Trophoblast cell (in vitro differentiated cells and primary cell): ENCODE measurements around the gene LRRTM4.

Source experiments
- DNase-seq, 2 donors: peaks; one replicate each; pipeline ENCODE4 v3.0.0-alpha.2; 2016
- H2AFZ ChIP-seq: 2 replicates; pipeline ENCODE4 v1.6.1; 2013; ENCODE audit warnings: low read length, moderate library complexity, mild to moderate bottlenecking; ENCODE audit not compliant: insufficient read depth, poor library complexity
- H2AK5ac ChIP-seq: 2 replicates; pipeline ENCODE4 v1.6.1; 2013; ENCODE audit warnings: mild to moderate bottlenecking, low read length
- H2BK120ac ChIP-seq: 2 replicates; pipeline ENCODE4 v1.6.1; 2013; ENCODE audit warnings: low read length, mild to moderate bottlenecking, moderate library complexity; ENCODE audit not compliant: insufficient read depth, poor library complexity
- H2BK12ac ChIP-seq: 2 replicates; pipeline ENCODE4 v1.6.1; 2013; ENCODE audit warnings: mild to moderate bottlenecking, low read length, moderate library complexity
- H2BK5ac ChIP-seq: 2 replicates; pipeline ENCODE4 v1.6.1; 2013; ENCODE audit warnings: low read length, low read depth, moderate library complexity, mild to moderate bottlenecking; ENCODE audit not compliant: poor library complexity
- H3K14ac ChIP-seq: 2 replicates; pipeline ENCODE4 v1.6.1; 2013; ENCODE audit warnings: mild to moderate bottlenecking, low read length
- H3K18ac ChIP-seq: 2 replicates; pipeline ENCODE4 v1.6.1; 2013; ENCODE audit warnings: mild to moderate bottlenecking, low read length
- H3K23ac ChIP-seq: 2 replicates; pipeline ENCODE4 v1.6.1; 2013; ENCODE audit warnings: low read length
- H3K27ac ChIP-seq: 2 replicates; pipeline ENCODE4 v1.5.1; 2013; ENCODE audit warnings: low read depth, mild to moderate bottlenecking, inconsistent platforms, low read length, moderate library complexity
- H3K27me3 ChIP-seq: 2 replicates; pipeline ENCODE4 v1.6.1; 2013; ENCODE audit warnings: inconsistent platforms, mild to moderate bottlenecking, low read length, moderate library complexity; ENCODE audit not compliant: insufficient read depth
- H3K36me3 ChIP-seq, 2 experiments: 1 replicate in 1 of 2; 2 replicates in 1 of 2; pipeline ENCODE4 v1.6.1; 2013; ENCODE audit warnings: low read length in 2 of 2, mild to moderate bottlenecking in 2 of 2, moderate library complexity in 1 of 2; ENCODE audit not compliant: insufficient read depth in 2 of 2, control insufficient read depth in 1 of 2
- H3K4ac ChIP-seq: 2 replicates; pipeline ENCODE4 v1.6.1; 2013; ENCODE audit warnings: low read depth, mild to moderate bottlenecking, low read length, moderate library complexity
- H3K4me1 ChIP-seq, 2 experiments: 1 replicate in 1 of 2; 2 replicates in 1 of 2; pipeline ENCODE4 v1.6.1; 2013; ENCODE audit warnings: low read length in 2 of 2, mild to moderate bottlenecking in 2 of 2, moderate library complexity in 1 of 2; ENCODE audit not compliant: insufficient read depth in 2 of 2, control insufficient read depth in 1 of 2
- H3K4me2 ChIP-seq: 2 replicates; pipeline ENCODE4 v1.6.1; 2013; ENCODE audit warnings: inconsistent platforms, mild to moderate bottlenecking, low read length, moderate library complexity
- H3K4me3 ChIP-seq: 2 replicates; pipeline ENCODE4 v1.5.1; 2013; ENCODE audit warnings: mild to moderate bottlenecking, low read depth, low read length, inconsistent platforms
- H3K79me1 ChIP-seq: one replicate; pipeline ENCODE4 v1.6.1; 2013; ENCODE audit warnings: low read length
- H3K79me2 ChIP-seq: 2 replicates; pipeline ENCODE4 v1.6.1; 2013; ENCODE audit warnings: low read length, mild to moderate bottlenecking; ENCODE audit not compliant: control insufficient read depth, insufficient read depth, poor library complexity
- H3K9ac ChIP-seq: 2 replicates; pipeline ENCODE4 v1.6.1; 2013; ENCODE audit warnings: mild to moderate bottlenecking, low read length
- H3K9me3 ChIP-seq: 2 replicates; pipeline ENCODE4 v1.6.1; 2013; ENCODE audit warnings: low read depth, mild to moderate bottlenecking, control low read depth, inconsistent platforms, low read length; ENCODE audit not compliant: insufficient read depth
- H4K12ac ChIP-seq: 2 replicates; pipeline ENCODE4 v1.6.1; 2013; ENCODE audit warnings: low read depth, mild to moderate bottlenecking, low read length, moderate library complexity
- H4K8ac ChIP-seq: 2 replicates; pipeline ENCODE4 v1.6.1; 2013; ENCODE audit warnings: low read depth, mild to moderate bottlenecking, low read length, moderate library complexity
- H4K91ac ChIP-seq: one replicate; pipeline ENCODE4 v1.6.1; 2013; ENCODE audit warnings: low read depth, mild to moderate bottlenecking, low read length, moderate library complexity
- WGBS: extraction: QIAGEN DNeasy Blood & Tissue Kit; methylation state at CpG from one replicate; pipeline ENCODE4 v1.1.7; 2013; ENCODE audit warnings: missing lambda C conversion rate; ENCODE audit not compliant: insufficient read length, insufficient coverage; ENCODE audit errors: extremely low coverage; 5-methylcytosine and 5-hydroxymethylcytosine counted together

The LRRTM4 gene

DNA sequence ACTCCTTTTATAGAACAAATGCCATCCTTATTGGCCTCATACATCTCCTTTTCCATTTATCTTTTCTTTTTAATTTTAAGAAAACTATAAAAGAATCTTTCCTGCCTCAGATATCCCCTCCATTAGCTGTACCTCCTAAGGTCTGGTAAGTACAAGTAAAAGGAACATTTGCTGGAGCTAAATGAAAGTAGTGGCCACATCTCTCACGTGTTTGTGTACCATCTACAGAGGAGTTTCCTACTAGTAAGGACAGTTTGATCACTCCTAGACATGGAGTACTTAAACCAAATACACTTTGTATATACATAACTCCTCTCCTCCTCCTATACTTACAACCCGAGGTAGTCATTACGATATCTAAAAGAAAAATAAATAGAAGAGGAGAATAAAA, 504.8 kb downstream of the LRRTM4 start:
- no CpG with 5 or more reads among the region's 3 CpGs for WGBS
- no peak overlapping the region for H4K12ac ChIP-seq
- no peaks in the 10 kb centered on the region for H3K9me3 ChIP-seq
- no peaks in the 10 kb centered on the region for H3K4me1 ChIP-seq
- no peak overlapping the region for H3K27ac ChIP-seq
- H2AK5ac ChIP-seq: no peak overlapping the region
- no peaks in the 10 kb centered on the region for H3K27me3 ChIP-seq
- no peaks in the 10 kb centered on the region for H3K36me3 ChIP-seq
- H3K4me3 ChIP-seq: no peak overlapping the region
- H3K79me1 ChIP-seq: no peaks in the 10 kb centered on the region
- H3K18ac ChIP-seq: no peak overlapping the region
- H2BK5ac ChIP-seq: no peak overlapping the region
- no peak overlapping the region for H2BK12ac ChIP-seq
- no peak overlapping the region for H3K4me2 ChIP-seq
- DNase-seq: no peak
- no peak overlapping the region for H3K9ac ChIP-seq
- no peak overlapping the region for H2AFZ ChIP-seq
- H3K79me2 ChIP-seq: no peaks in the 10 kb centered on the region
- H3K14ac ChIP-seq: no peak overlapping the region
- no peak overlapping the region for H4K8ac ChIP-seq
- no peak overlapping the region for H3K4ac ChIP-seq
- no peak overlapping the region for H3K23ac ChIP-seq
- H2BK120ac ChIP-seq: no peak overlapping the region
- no peak overlapping the region for H4K91ac ChIP-seq

DNA sequence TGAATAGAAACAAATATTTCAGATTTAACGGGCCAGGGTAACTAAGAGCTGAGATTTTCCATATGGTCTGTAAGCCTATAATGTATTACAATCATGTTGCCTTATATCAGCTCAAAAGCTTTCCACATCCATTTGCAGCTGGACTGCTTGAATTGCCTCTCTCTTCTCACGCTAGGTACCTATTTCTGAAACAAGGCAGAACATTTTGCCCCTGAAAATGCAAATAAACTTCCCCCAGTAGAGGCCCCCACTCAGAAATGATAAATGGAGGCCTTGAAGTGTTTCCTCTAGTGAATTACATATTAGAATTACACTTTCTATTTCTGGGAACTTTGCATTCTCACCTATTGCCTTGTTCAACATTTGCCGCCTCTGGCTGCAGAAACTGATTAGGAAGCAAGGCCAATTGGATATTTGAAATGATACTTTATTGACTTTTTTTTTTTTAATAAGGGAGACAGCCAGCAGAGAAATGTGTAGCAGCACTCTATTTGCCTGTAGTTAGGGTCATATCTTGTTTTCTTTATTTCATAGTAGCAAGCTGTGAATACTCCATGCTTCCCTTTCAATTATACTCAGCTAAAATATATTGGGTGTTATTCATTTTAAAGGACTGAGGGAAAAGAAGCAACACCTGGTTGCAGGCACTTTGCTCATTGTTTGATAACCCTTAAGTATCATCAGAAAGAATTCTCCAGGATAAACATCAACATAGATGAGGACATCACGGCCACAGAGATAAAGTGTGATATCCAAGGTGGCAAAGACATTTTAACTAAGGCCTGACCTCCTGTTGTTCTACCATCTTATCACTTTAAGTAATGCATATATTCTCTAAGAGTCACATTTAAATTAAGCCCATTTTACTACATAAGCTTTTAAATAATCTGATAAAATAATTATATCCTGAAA, 505.5 kb downstream of the LRRTM4 start:
- Histone ChIP-seq H4K91ac (no peak overlapping the region), H2BK120ac (no peak overlapping the region), H3K9me3 (no peaks in the 10 kb centered on the region), H2AFZ (no peak overlapping the region), H2AK5ac (no peak overlapping the region), H4K8ac (no peak overlapping the region), H3K18ac (no peak overlapping the region), H3K9ac (no peak overlapping the region), H3K4me2 (no peak overlapping the region), H3K36me3 (no peaks in the 10 kb centered on the region), H3K4ac (no peak overlapping the region), H2BK5ac (no peak overlapping the region), H3K4me3 (no peak overlapping the region), H3K79me1 (no peaks in the 10 kb centered on the region), H3K79me2 (no peaks in the 10 kb centered on the region), H3K27ac (no peak overlapping the region), H3K14ac (no peak overlapping the region), H4K12ac (no peak overlapping the region), H3K27me3 (no peaks in the 10 kb centered on the region), H3K23ac (no peak overlapping the region), H3K4me1 (no peaks in the 10 kb centered on the region), H2BK12ac (no peak overlapping the region)
- no CpG with 5 or more reads among the region's 4 CpGs for WGBS
- DNase-seq: no peak

DNA sequence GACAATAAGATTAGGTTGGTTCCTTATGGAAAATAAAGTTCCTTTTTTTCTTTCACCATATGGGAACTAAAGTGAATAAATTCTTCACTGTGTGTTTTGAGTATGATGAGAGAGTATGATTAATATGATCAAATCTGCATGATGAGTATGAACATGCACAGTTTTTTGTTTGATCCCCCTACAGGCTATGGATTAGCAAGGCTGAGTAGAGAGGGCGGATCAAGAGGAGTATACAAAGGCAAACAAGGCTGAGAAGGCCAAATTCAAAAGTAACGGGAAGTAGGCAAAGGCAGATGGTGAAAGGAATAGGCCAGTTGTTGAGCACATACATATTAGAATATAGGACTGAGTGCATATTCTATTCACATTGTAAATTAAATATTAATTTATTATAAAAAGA, 508.2 kb downstream of the LRRTM4 start:
- no peak overlapping the region for H4K91ac ChIP-seq
- no peak overlapping the region for H3K27ac ChIP-seq

GRCh38 chr2:77013457-77013856, 508.7 kb downstream of the LRRTM4 start:
- no peak overlapping the region for H3K14ac ChIP-seq
- H3K9ac ChIP-seq: no peak overlapping the region
- H2BK120ac ChIP-seq: no peak overlapping the region
- no peak for DNase-seq
- no peak overlapping the region for H3K4ac ChIP-seq
- no peaks in the 10 kb centered on the region for H3K36me3 ChIP-seq
- no peak overlapping the region for H2AK5ac ChIP-seq
- H3K18ac ChIP-seq: no peak overlapping the region
- H4K12ac ChIP-seq: no peak overlapping the region
- H3K79me1 ChIP-seq: no peaks in the 10 kb centered on the region
- H2BK12ac ChIP-seq: no peak overlapping the region
- H3K27me3 ChIP-seq: no peaks in the 10 kb centered on the region
- H4K8ac ChIP-seq: no peak overlapping the region
- H2BK5ac ChIP-seq: no peak overlapping the region
- no peaks in the 10 kb centered on the region for H3K4me1 ChIP-seq
- H3K27ac ChIP-seq: no peak overlapping the region
- H3K4me2 ChIP-seq: no peak overlapping the region
- H3K79me2 ChIP-seq: no peaks in the 10 kb centered on the region
- H3K9me3 ChIP-seq: no peaks in the 10 kb centered on the region
- no peak overlapping the region for H3K23ac ChIP-seq
- no peak overlapping the region for H2AFZ ChIP-seq
- H3K4me3 ChIP-seq: no peak overlapping the region
- WGBS: no CpG with 5 or more reads among the region's 2 CpGs
- H4K91ac ChIP-seq: no peak overlapping the region

More for the DNA sequence above, 508.2 kb downstream of the LRRTM4 start:
- H2BK5ac ChIP-seq: no peak overlapping the region
- H3K4ac ChIP-seq: no peak overlapping the region
- H3K9me3 ChIP-seq: no peaks in the 10 kb centered on the region
- no peak overlapping the region for H3K4me3 ChIP-seq
- no peak overlapping the region for H3K4me2 ChIP-seq
- H3K79me1 ChIP-seq: no peaks in the 10 kb centered on the region
- H3K23ac ChIP-seq: no peak overlapping the region
- H4K12ac ChIP-seq: no peak overlapping the region
- no peaks in the 10 kb centered on the region for H3K79me2 ChIP-seq
- DNase-seq: no peak
- no peaks in the 10 kb centered on the region for H3K27me3 ChIP-seq
- H3K18ac ChIP-seq: no peak overlapping the region
- no CpG with 5 or more reads among the region's 2 CpGs for WGBS
- H3K9ac ChIP-seq: no peak overlapping the region
- no peak overlapping the region for H2BK120ac ChIP-seq
- H3K14ac ChIP-seq: no peak overlapping the region
- H2AFZ ChIP-seq: no peak overlapping the region
- no peak overlapping the region for H2AK5ac ChIP-seq
- H4K8ac ChIP-seq: no peak overlapping the region
- H3K4me1 ChIP-seq: no peaks in the 10 kb centered on the region
- H3K36me3 ChIP-seq: no peaks in the 10 kb centered on the region
- H2BK12ac ChIP-seq: no peak overlapping the region
